Loucy (cell line): ENCODE measurements around the gene OGDHL.

ENCODE experiments used
- H2AFZ ChIP-seq: fragments of 200-600 bp; sonication (generic); 2 replicates; pipeline ENCODE4 v1.6.0; 2016; ENCODE audit warnings: antibody characterized with exemption, mild to moderate bottlenecking, low read length, moderate library complexity
- H3F3A ChIP-seq: fragments of 200-600 bp; 2 replicates; pipeline ENCODE4 v1.6.0; 2016; ENCODE audit warnings: antibody characterized with exemption, low read depth, mild to moderate bottlenecking
- H3K27me3 ChIP-seq: fragments of 200-600 bp; sonication (generic); 2 replicates; pipeline ENCODE4 v1.6.1; 2014; ENCODE audit warnings: low read length, mild to moderate bottlenecking; ENCODE audit not compliant: insufficient read depth, poor library complexity, severe bottlenecking
- H3K36me3 ChIP-seq: fragments of 200-600 bp; sonication (generic); 2 replicates; pipeline ENCODE4 v1.6.1; 2016; ENCODE audit warnings: low read length; ENCODE audit not compliant: insufficient read depth
- H3K4me1 ChIP-seq: fragments of 200-600 bp; sonication (generic); 2 replicates; pipeline ENCODE4 v1.5.1; 2014; ENCODE audit warnings: low read length, mild to moderate bottlenecking; ENCODE audit not compliant: insufficient read depth, poor library complexity, severe bottlenecking
- H3K4me2 ChIP-seq: fragments of 200-600 bp; sonication (generic); 2 replicates; pipeline ENCODE4 v1.6.0; 2014; ENCODE audit warnings: antibody characterized with exemption, low read length, low read depth, mild to moderate bottlenecking; ENCODE audit not compliant: poor library complexity, severe bottlenecking
- H3K4me3 ChIP-seq: fragments of 200-600 bp; sonication (generic); 2 replicates; pipeline ENCODE4 v1.5.1; 2014; ENCODE audit warnings: low read length, mild to moderate bottlenecking, mixed read lengths; ENCODE audit not compliant: poor library complexity, severe bottlenecking
- H3K79me2 ChIP-seq: fragments of 200-600 bp; sonication (generic); 2 replicates; pipeline ENCODE4 v1.6.1; 2014; ENCODE audit warnings: low read length; ENCODE audit not compliant: insufficient read depth
- H3K9ac ChIP-seq: fragments of 200-600 bp; sonication (generic); 2 replicates; pipeline ENCODE4 v1.6.0; 2014; ENCODE audit warnings: mild to moderate bottlenecking, low read depth, low read length, moderate library complexity; ENCODE audit not compliant: poor library complexity, severe bottlenecking
- H3K9me2 ChIP-seq: fragments of 200-600 bp; sonication (generic); replicated peaks from 2 replicates; pipeline ENCODE4 v1.6.1; 2016; ENCODE audit warnings: low read depth, low read length, mixed read lengths
- H3K9me3 ChIP-seq: fragments of 200-600 bp; sonication (generic); 2 replicates; pipeline ENCODE4 v1.6.1; 2014; ENCODE audit warnings: mild to moderate bottlenecking, antibody characterized with exemption, low read length, low read depth; ENCODE audit not compliant: insufficient read depth
- H4K20me1 ChIP-seq: fragments of 200-600 bp; sonication (generic); 2 replicates; pipeline ENCODE4 v1.6.0; 2014; ENCODE audit warnings: antibody characterized with exemption, low read length, mild to moderate bottlenecking; ENCODE audit not compliant: insufficient read depth, poor library complexity, severe bottlenecking
- CTCF ChIP-seq: fragments of 200-600 bp; sonication (generic); conservative IDR thresholded peaks from 2 replicates; pipeline ENCODE4 v1.5.1; 2014; ENCODE audit warnings: mild to moderate bottlenecking, antibody characterized with exemption, low read length
- EZH2phosphoT487 ChIP-seq: fragments of 200-600 bp; IDR thresholded peaks from 2 replicates; pipeline ENCODE4 v1.6.1; 2018; ENCODE audit warnings: antibody characterized with exemption, mild to moderate bottlenecking, moderate library complexity, borderline replicate concordance

OGDHL gene

GRCh38 chr10:49742683-49743463, 19.2 kb downstream of the OGDHL start:
- H3K36me3 ChIP-seq = no peaks in the 10 kb centered on the region
- H3K4me1 ChIP-seq = no peaks in the 10 kb centered on the region
- no peaks in the 10 kb centered on the region for H4K20me1 ChIP-seq
- no peaks in the 10 kb centered on the region for H3K27me3 ChIP-seq
- no peak overlapping the region for H2AFZ ChIP-seq
- H3K79me2 ChIP-seq = no peaks in the 10 kb centered on the region
- no peak for TF ChIP-seq CTCF
- TF ChIP-seq EZH2phosphoT487 = no peak
- H3F3A ChIP-seq = no peaks in the 10 kb centered on the region
- no peak overlapping the region for H3K4me3 ChIP-seq
- H3K4me2 ChIP-seq = no peak overlapping the region
- H3K9me2 ChIP-seq = no peaks in the 10 kb centered on the region
- no peak overlapping the region for H3K9ac ChIP-seq
- H3K9me3 ChIP-seq = no peaks in the 10 kb centered on the region

GRCh38 chr10:49741108-49741995, 20.8 kb downstream of the OGDHL start:
- H3K9me2 ChIP-seq = no peaks in the 10 kb centered on the region
- no peaks in the 10 kb centered on the region for H3K27me3 ChIP-seq
- no peak for TF ChIP-seq CTCF
- TF ChIP-seq EZH2phosphoT487 = no peak
- H3K79me2 ChIP-seq = no peaks in the 10 kb centered on the region
- no peak overlapping the region for H3K4me2 ChIP-seq
- H3K4me3 ChIP-seq = no peak overlapping the region
- no peak overlapping the region for H3K9ac ChIP-seq
- H3K9me3 ChIP-seq = no peaks in the 10 kb centered on the region
- no peaks in the 10 kb centered on the region for H3K36me3 ChIP-seq
- no peaks in the 10 kb centered on the region for H3F3A ChIP-seq
- H2AFZ ChIP-seq = no peak overlapping the region
- no peaks in the 10 kb centered on the region for H3K4me1 ChIP-seq
- no peaks in the 10 kb centered on the region for H4K20me1 ChIP-seq

GRCh38 chr10:49740346-49741107, 21.6 kb downstream of the OGDHL start:
- Histone ChIP-seq H3K9ac (no peak overlapping the region), H3K9me3 (no peaks in the 10 kb centered on the region), H3K79me2 (no peaks in the 10 kb centered on the region), H3K4me1 (no peaks in the 10 kb centered on the region), H3K4me3 (no peak overlapping the region), H3K27me3 (no peaks in the 10 kb centered on the region), H3K9me2 (no peaks in the 10 kb centered on the region), H4K20me1 (no peaks in the 10 kb centered on the region), H3K4me2 (no peak overlapping the region), H3K36me3 (no peaks in the 10 kb centered on the region), H3F3A (no peaks in the 10 kb centered on the region), H2AFZ (no peak overlapping the region)
- no peak for TF ChIP-seq CTCF
- no peak for TF ChIP-seq EZH2phosphoT487
